Adipose tissue (tissue), 3 donors: ENCODE data around the gene GABRG3. TPM values are rescaled to one million over a fixed set of nuclear protein-coding genes. Genes with fewer than 3 reads are reported as not detected.

ENCODE experiments used
- H3K27ac ChIP-seq: one replicate; pipeline ENCODE4 v1.5.1; 2013; ENCODE audit warnings: low read depth, low read length
- WGBS, 3 donors: extraction: QIAGEN DNeasy Blood & Tissue Kit; methylation state at CpG; one replicate each; pipeline ENCODE4 v1.1.7; 2013; 5-methylcytosine and 5-hydroxymethylcytosine counted together
- polyA plus RNA-seq, 3 donors: library from polyadenylated mRNA; stranded (reverse); fragments of 200-250 nt; gene quantifications; one replicate each; pipeline ENCODE4 v1.2.3, GENCODE V29; 2013
- donor health status: healthy with polysubstance abuse.
- donor health status: Bipolar disorder and iron deficiency.
- donor health status: healthy.

The GABRG3 gene
- polyA plus RNA-seq, 3 donors, result not detected

DNA sequence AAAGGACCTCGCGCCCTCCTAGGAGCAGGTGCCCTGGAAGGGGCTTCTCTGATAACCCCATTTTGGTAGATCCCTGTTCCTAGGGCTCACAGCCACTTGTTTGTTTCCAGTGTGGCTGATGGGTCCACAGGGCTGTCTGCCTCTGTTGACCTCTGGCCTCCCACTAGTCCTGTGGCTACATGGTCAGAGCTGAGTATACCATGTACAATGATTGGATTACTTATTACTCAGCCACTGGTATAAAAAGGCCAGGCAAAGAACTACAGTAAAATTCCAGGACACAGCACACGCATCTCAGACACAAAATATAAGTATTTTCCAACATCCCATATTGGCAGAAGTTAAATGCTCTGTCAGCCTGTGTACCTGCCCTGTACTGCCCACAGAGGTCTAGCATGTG is 277.3 kb downstream of the GABRG3 start:
- H3K27ac ChIP-seq, result no peak overlapping the region
- WGBS, 3 donors, result 85 to 94% (median 88%) methylated on average over 3 of the region's 3 CpGs

DNA sequence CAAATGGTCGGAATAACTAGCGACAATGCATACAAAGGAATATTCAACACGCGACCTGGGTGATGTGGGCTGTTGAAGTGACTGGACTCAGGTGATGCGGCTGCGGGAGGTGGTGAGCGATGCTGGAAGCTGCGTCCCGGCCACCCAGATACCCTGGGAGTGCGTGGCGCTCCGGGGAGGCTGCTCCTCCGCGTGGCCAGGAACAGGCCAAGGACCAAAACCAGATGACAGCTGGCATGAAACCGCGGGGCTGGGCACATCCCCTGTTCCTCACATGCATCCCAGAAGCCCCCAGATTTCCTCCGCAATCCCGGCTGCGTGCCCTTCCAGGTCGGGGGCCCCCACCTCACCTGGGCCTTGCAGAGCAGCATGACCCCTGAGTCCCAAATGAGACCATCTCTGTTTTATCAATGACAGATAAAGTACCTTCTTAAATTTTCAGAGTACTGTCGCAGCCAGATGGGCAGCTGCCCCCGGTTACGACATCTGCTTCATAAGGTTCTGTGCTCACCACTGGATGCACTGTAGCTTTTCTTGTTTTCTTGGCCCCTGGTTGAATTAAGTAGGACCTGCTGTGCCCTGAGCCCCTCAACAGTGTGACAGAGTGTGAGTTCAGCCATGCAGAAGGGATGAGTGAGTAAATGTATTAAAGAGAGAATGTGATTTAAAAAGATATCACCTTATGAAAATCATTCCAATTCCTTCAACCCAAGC is 278.2 kb downstream of the GABRG3 start:
- H3K27ac ChIP-seq, result no peak overlapping the region
- WGBS, 3 donors, result 90 to 93% (median 90%) methylated on average over 18 to 23 of the region's 23 CpGs

DNA sequence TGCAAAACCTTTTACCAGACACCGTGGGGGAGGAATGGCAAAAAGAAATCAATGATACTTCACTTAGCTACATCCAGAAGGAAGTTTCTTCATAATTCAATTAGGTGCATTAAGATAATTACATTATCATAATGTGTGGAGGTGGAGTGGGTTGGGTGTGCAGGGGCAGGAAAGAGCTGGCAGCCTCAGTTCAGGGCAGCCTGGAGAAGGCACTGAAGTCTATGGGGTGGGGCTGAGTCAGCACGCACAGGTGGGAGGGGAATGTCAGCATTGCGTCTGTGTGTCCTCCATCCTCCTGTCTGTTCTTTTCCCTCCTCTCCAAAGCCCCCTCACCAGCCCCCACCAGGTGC is 278.8 kb downstream of the GABRG3 start:
- WGBS, 3 donors, result 56 to 80% (median 63%) methylated on average over 3 of the region's 3 CpGs
- H3K27ac ChIP-seq, result no peak overlapping the region

DNA sequence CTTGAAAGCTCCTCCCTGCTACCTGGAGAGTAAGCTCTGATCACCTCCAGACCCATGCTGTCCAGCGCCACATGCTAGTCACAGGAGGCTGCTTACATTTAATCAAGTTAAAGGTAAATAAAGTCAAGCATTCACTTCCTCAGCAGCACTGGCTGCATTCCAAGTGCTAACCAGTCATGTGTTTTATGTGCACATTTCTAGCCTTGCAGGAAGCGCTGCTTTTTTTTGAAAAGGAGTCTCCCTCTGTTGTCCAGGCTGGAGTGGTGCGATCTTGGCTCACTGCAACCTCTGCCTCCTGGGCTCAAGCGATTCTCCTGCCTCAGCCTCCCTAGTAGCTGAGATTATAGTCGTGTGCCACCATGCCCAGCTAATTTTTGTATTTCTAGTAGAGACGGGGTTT is 279.2 kb downstream of the GABRG3 start:
- no peak overlapping the region for H3K27ac ChIP-seq
- 71 to 79% (median 72%) methylated on average over 6 of the region's 6 CpGs for WGBS, 3 donors

DNA sequence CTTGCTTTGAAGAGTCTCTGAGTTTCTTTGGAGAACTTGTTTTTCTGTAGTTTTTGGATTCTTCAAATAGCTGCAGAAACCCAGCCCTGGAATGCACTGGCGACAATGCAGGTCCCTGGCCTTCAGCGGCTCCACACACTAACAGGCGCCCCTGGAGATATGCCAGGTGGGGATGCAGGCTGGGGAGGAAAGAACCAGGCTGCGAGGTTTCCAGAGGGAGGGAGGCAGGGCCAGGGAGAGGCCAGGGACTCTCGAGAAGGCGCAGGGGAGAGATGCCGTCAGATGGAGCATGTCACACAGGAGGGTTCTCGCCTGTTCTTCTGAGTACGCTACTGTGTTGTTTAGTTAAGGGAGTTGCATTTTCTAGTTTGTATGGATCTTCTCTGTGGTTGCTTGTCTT is 283.1 kb downstream of the GABRG3 start:
- 53 to 70% (median 56%) methylated on average over 9 of the region's 9 CpGs for WGBS, 3 donors

DNA sequence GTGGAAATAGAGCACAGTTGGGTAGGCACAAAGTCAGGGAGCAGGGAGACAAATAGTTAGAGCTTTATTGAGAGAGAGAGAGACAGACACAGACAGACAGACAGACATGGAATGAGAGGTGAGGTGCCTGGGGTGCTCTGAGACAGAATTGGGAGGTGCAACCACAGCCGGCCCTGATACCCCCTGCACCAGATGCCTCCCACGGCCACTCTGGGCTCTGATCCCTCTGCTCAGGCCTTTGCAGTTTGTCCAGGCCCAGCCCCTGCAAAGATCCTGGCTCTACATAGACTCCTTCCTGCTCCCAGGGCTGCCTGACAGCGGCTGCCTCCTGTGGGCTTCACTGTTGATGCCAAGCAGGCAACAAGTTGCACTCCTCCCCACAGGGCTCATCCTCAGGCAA is 283.8 kb downstream of the GABRG3 start:
- 57 to 77% (median 61%) methylated on average over 3 of the region's 3 CpGs for WGBS, 3 donors
- H3K27ac ChIP-seq, result no peak overlapping the region

More for the DNA sequence above, 283.1 kb downstream of the GABRG3 start:
- no peak overlapping the region for H3K27ac ChIP-seq

DNA sequence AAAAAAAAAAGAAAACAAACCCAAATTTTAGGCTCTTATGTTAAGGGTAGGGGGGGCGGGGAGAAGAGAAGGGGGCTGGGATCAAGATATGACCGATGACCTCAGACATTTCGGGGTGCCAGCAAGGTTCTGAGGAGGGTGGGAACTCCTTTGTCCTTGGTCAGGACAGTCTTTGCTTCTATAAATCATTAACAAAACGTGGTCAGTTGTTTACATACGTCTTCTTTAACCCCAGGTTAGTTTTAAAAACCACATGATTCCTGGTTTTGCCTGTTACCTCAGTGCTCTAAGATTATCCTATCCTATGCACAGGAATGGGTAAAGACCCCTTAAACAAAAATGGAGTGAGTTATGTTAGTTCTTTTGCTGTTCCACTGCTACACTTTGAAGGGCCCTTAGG is 285.5 kb downstream of the GABRG3 start:
- 57 to 80% (median 72%) methylated on average over 5 of the region's 5 CpGs for WGBS, 3 donors

DNA sequence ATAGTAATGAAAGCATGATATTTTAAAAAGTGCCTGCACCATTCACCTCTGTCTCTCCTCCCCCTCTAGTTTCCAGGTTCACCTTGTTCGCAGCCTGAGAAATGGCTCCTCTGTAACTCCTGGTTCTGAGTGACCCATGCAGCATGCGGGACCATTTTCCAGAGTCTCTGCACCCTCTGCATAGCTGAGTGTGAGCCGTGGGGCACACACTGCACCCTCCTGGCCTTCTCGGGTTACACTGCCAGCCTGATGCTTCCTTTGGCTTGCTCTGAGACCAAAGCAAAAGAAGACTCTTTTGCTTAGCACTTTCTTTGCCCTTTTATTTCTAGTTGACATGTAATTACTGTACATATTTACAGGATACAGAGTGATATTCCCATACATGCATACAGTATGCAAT is 287.3 kb downstream of the GABRG3 start:
- WGBS, 3 donors, result 43 to 58% (median 57%) methylated on average over 4 of the region's 4 CpGs
- no peak overlapping the region for H3K27ac ChIP-seq

More for the DNA sequence above, 285.5 kb downstream of the GABRG3 start:
- no peak overlapping the region for H3K27ac ChIP-seq

DNA sequence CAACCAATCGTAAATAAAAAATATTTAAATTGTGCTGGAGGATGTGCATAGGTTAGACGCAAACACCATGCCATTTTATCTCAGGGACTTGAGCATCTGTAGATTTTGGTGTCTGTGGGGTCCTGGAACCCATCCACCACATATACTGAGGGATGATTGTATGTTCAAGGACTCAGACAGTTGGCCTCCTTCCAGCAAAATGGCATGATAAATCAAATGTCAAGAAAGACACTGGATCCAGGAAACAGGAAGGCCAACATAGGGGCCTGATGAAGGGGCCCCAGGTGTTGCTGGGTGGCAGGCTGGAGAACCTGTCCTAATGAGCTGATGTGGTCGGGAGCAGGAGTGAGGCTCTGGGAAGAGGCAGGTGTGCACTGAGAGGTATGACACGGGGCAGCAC is 289.5 kb downstream of the GABRG3 start:
- 33 to 74% (median 69%) methylated on average over 4 of the region's 4 CpGs for whole genome bisulfite sequencing, 3 donors
- no peak overlapping the region for H3K27ac ChIP-seq

DNA sequence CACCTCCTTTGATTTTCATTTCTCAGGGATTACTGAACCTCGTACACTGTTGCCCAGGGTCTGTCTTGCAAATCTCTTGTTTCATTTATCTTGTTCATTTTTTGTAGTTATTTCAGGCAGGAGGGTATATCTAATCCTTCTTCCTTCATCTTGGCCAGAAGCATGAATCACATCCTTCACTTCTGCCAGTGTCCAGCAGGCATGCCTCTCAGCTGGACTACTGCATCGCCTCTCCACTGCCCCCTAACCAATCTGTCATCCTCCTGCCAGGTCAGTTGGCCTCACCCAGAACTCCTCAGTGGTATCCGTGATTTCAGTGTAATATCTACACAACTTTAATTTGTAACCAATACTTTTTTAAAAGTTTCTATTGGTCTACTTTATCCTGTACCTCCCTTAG is 297.9 kb downstream of the GABRG3 start:
- no peak overlapping the region for H3K27ac ChIP-seq
- 50 to 75% (median 65%) methylated on average over 3 of the region's 3 CpGs for WGBS, 3 donors

DNA sequence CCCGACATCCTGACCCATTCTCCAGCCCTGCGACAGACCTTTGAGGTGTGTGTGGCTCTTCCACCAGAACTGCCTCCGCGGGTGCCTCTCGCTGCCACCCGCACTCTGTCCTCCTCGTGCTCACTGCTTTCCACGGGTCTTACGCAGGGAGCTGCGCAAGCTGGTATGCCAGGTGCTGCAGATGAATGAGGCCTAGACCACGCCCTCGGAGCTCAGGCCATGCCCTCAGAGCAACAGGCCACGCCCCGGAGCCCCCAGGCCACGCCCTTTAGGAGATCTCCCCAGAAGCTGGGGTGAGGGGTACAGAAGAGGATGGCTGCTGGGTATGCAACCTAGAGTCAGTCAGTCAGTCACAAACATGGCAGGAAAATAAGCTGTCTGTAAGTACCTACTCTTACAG is 300.3 kb downstream of the GABRG3 start:
- 82 to 87% (median 84%) methylated on average over 15 of the region's 15 CpGs for WGBS, 3 donors
- no peak overlapping the region for H3K27ac ChIP-seq

DNA sequence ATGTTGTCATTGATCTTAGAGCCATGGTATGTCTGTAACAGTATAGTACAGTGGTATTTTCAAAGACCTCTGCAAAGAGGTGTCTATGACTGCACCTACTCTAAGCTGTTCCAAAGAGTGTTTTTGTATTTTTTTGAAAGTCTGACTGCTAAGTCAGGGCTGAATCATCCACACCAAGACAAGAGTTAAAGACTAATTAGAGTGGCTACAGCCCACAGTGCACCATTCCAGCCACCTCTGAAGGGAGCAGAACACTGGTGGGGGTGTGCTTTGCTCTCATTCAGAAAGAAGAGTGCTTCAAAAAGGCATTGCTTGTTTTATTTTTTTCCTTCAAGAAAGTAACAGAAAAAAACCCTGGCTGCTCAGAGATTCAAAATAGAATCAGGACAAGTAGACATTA is 301.4 kb downstream of the GABRG3 start:
- H3K27ac ChIP-seq, result no peak overlapping the region

DNA sequence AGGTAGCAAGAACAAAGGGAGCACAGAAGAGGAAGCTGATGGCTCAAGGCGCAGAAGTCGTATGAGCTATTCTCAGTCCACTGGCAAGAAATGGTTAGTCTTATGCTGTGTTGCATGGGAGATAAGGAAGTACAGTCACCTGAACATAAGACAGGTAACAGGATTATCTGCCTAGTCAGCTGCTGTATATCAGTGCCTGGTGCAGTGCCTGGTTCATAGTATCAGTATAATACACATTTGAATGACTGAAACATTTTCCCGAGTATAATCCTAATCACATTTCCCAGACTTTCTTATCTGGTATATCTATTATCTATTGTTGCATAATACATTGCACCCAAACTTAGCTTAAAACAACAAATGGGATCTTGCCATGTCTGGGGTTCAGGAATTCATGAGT is 302.5 kb downstream of the GABRG3 start:
- WGBS, 3 donors, result 81 to 91% (median 89%) methylated on average over 3 of the region's 3 CpGs
- no peak overlapping the region for H3K27ac ChIP-seq

DNA sequence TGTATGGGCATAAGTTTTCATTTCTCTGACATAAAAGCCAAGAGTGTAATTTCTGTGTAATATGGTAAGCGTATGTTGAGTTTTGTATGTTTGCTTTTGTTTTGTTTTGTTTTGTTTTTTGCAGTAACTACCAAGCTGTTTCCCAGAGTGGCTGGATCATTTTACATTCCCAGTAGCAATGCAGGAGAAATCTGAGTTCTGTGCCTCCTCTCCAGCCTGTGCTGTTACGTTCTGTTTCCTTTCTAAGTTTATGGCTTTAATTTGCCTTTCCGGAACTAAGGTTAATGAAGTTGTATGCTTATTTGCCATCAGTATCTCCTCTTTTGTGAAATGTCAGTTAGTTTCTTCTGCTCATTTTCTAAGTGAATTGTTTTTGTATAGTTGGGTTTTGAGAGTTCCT is 307.8 kb downstream of the GABRG3 start:
- 52 to 69% (median 66%) methylated on average over 3 of the region's 3 CpGs for WGBS, 3 donors
- H3K27ac ChIP-seq, result no peak overlapping the region

DNA sequence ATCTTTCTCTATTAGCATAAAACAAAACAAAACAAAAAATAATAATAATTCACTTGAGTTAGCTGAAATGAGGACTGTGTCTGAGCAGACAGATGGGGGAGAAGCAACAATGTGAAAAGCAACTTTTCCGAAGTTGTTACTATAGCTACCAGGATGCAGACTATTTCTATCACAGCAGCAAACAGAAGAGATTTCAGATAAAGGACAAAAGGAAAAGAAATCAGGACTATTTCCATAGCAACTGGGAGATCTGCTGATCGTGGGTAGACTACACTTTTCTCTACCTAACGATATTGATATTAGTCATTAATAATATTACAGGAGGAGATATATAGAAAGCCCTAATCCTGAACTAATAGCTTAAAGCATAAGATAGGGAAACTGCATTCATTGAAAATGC is 321.7 kb downstream of the GABRG3 start:
- 69 to 79% (median 73%) methylated on average over 3 of the region's 3 CpGs for WGBS, 3 donors
- H3K27ac ChIP-seq, result no peak overlapping the region

DNA sequence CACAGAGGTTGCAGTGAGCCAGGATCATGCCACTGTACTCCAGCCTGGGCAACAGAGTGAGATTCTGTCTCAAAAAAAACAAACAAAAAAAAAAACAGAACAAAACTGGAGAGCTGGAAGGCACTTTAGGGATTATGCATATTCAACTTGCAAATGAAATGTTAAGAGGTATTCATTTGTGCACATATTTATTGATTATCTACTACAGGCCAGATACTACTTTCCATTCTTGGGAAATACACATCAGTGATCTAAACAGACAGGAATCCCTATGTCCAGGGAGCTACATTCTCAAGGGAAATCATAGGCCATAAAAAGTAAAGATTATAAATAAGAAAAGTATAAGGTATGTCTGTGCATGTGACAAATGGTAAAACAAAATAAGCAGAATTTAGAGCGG is 322.6 kb downstream of the GABRG3 start:
- WGBS, 3 donors, result 92 to 95% (median 95%) methylated on average over 1 of the region's 1 CpG
- H3K27ac ChIP-seq, result no peak overlapping the region

DNA sequence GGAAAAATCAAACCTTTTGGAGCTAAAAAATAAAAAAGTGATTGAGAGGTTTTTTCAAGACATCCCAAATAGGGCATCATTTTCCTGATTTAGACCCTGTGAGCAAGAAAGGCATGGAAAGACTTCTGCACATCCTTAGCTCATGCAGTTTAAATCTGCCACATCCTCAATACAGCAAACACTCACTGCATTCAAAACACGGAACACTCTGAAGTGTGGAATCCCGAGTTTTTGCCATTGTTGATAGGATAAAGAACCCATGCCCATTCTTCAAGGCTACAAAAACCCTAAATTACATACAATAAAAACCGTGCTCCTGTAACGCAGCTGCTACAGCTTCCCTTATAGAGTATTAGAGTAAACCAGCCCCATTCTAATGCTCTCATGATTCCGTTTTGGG is 346.8 kb downstream of the GABRG3 start:
- H3K27ac ChIP-seq, result no peak overlapping the region
- WGBS, 3 donors, result 52 to 75% (median 70%) methylated on average over 5 of the region's 5 CpGs

DNA sequence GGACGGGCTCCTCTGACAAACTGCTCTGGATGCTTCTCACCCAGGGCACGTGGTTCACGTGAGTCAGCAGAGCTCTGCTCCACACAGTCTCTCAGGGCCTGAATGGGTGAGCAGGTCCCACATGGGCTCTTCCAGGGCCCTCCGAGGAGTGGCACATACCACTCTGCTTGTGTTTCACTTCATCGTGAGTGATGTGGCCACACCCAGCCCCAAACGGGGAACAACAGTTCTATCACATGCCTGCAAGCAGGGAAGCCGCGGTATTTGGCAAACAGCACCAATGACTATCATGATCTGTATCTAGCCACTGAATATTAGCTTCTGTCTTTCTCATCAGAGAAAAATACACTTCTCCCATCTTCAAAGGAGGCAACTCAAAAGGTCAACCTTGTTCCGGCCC is 352.8 kb downstream of the GABRG3 start:
- H3K27ac ChIP-seq, result no peak overlapping the region
- 70 to 89% (median 84%) methylated on average over 9 of the region's 9 CpGs for WGBS, 3 donors

DNA sequence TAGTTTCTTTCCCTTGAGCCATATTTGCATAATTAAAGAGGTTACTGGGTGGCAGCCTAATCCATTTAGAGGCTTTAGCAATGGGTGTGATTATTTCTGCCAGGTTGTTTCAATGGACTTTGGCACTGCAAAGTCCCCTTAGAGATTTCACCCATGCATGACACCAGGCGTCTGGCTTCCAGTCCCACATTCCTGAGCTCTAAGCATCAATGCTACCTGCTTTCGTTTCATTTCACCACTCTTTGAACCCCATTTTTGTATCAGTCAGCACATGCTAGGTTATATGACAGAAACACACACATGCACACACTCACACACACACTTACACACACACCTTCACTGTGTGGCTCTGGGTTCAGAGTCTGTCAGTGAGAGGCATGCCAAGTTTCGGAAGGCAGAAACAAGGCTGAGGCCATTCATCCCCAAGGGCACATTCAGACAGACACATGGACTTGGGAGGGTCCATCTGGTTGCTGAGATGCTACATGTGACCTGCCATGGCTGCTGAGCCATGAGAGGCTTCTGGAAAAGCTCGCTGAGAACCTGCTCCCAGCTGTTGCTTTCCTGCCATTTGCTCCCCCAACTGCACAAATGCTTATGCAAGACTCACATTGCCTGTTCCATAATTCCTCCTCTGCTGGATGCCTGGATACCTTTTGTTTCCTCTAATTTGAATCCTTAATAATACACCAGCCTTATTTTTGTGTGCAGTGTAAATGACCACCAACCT is 354.1 kb downstream of the GABRG3 start:
- H3K27ac ChIP-seq, result no peak overlapping the region
- 63 to 74% (median 71%) methylated on average over 4 of the region's 4 CpGs for WGBS, 3 donors

DNA sequence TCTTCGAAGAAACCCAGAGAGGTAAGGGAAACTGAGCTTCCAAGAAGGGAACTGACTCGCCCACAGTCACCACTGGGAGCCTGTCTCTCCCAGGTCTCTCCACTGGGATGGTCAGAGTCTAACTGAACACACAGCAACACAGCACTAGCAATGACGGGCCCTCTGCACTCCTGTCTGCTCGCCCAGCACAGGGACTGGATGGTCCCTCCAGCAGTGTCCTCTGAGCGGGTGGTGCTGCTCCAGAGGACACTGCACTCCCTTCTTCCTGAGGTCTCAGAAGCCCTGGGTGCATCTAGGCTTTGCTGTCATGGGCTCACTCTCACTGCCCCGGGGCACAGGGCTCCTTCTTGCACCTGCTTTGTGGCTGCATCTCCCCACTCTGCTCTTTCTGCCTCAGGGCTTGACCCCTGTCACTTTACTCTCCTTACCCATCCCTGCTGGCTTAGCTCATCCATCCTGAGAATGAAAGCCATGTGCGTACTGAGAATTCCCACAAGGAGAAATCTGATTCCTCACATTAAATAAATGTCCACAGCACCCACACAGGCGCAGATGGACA is 356.6 kb downstream of the GABRG3 start:
- no peak overlapping the region for H3K27ac ChIP-seq
- 60 to 68% (median 61%) methylated on average over 8 of the region's 8 CpGs for WGBS, 3 donors
